CD4-positive, alpha-beta memory T cell (primary cell): ENCODE measurements around the gene CYP2C8. TPM values are rescaled to one million over a fixed set of nuclear protein-coding genes. Genes with fewer than 3 reads are reported as not detected.

Experiments
- CTCF ChIA-PET: fragments of 350-600 bp; sonication (Branson Sonifier 250); formaldehyde crosslinking; loops from one replicate; lab custom pipeline; 2021; ENCODE audit warnings: inconsistent platforms; ENCODE audit not compliant: partially characterized antibody; lab: Charles Lee
- POLR2A ChIA-PET: fragments of 350-600 bp; sonication (Branson Sonifier 250); formaldehyde crosslinking; loops from one replicate; lab custom pipeline; 2021; ENCODE audit not compliant: partially characterized antibody; lab: Charles Lee
- DNase-seq, 5 donors: peaks; one replicate each; pipeline versions ENCODE4 v3.0.0 to v3.0.0-alpha.2; 2020 to 2022; ENCODE audit warnings: mixed read lengths in 1 of 5
- H3K27ac ChIP-seq: one replicate; pipeline ENCODE4 v1.7.0; 2013; ENCODE audit warnings: low read depth, low read length
- H3K27me3 ChIP-seq: 2 replicates; pipeline ENCODE4 v1.7.0; 2013; ENCODE audit warnings: mild to moderate bottlenecking, low read length, moderate library complexity; ENCODE audit not compliant: insufficient read depth
- H3K36me3 ChIP-seq: 2 replicates; pipeline ENCODE4 v1.7.0; 2013; ENCODE audit warnings: mild to moderate bottlenecking, low read length, moderate library complexity; ENCODE audit not compliant: insufficient read depth
- H3K4me1 ChIP-seq: 2 replicates; pipeline ENCODE4 v1.7.0; 2013; ENCODE audit warnings: mild to moderate bottlenecking, low read length, moderate library complexity; ENCODE audit not compliant: insufficient read depth
- H3K4me3 ChIP-seq, 2 donors: one replicate each; pipeline ENCODE4 v1.7.0; 2013; ENCODE audit warnings: low read length in 2 of 2, mild to moderate bottlenecking in 1 of 2
- H3K9me3 ChIP-seq, 2 donors: one replicate each; pipeline ENCODE4 v1.7.0; 2013; ENCODE audit warnings: low read length in 2 of 2, control low read depth in 1 of 2; ENCODE audit not compliant: control insufficient read depth in 1 of 2
- H3K27ac Mint-ChIP-seq, 7 donors: one replicate each; pipeline ENCODE4 v1.8.0; 2020 to 2021; ENCODE audit warnings: mixed read lengths in 7 of 7, mild to moderate bottlenecking in 6 of 7, inconsistent platforms in 3 of 7, moderate library complexity in 3 of 7
- H3K27me3 Mint-ChIP-seq, 2 donors: one replicate each; pipeline ENCODE4 v1.8.0; 2020 to 2021; ENCODE audit warnings: mixed read lengths in 2 of 2
- H3K36me3 Mint-ChIP-seq, 2 donors: one replicate each; pipeline ENCODE4 v1.8.0; 2020 to 2021; ENCODE audit warnings: mixed read lengths in 2 of 2, inconsistent platforms in 1 of 2, mild to moderate bottlenecking in 1 of 2
- H3K4me1 Mint-ChIP-seq, 4 donors: one replicate each; pipeline ENCODE4 v1.8.0; 2020 to 2021; ENCODE audit warnings: mixed read lengths in 4 of 4, mild to moderate bottlenecking in 1 of 4
- H3K4me3 Mint-ChIP-seq, 8 donors: one replicate each; pipeline ENCODE4 v1.8.0; 2020 to 2021; ENCODE audit warnings: mixed read lengths in 8 of 8, mild to moderate bottlenecking in 7 of 8, moderate library complexity in 6 of 8, inconsistent platforms in 3 of 8
- H3K9me3 Mint-ChIP-seq, 8 donors: one replicate each; pipeline ENCODE4 v1.8.0; 2020 to 2021; ENCODE audit warnings: mixed read lengths in 8 of 8, mild to moderate bottlenecking in 5 of 8, inconsistent platforms in 3 of 8, moderate library complexity in 1 of 8
- intact Hi-C: fragments of 100-400 bp; cut with micrococcal nuclease; formaldehyde crosslinking; loops from one replicate; pipeline ENCODE4 v1.15.1; 2023
- polyA plus RNA-seq, 2 donors: library from polyadenylated mRNA; unstranded; fragments of 300-500 nt; fragmentation: Illumina TruSeq; gene quantifications; one replicate each; pipeline ENCODE4 v1.2.3, GENCODE V29; 2021
- total RNA-seq, 2 experiments: library from RNA; stranded (reverse); gene quantifications; one replicate each; pipeline ENCODE4 v1.2.3, GENCODE V29; 2021

Gene CYP2C8
- total and polyA plus RNA-seq, 4 experiments from 2014 or later, result not detected

- intact Hi-C loops, result no loop called here
- Histone ChIP-seq H3K27me3 (no peaks in the 10 kb centered on the region), H3K27ac (no peak overlapping the region), H3K4me1 (no peaks in the 10 kb centered on the region), H3K36me3 (no peaks in the 10 kb centered on the region), H3K9me3 (no peaks in the 10 kb centered on the region), H3K4me3 (no peak overlapping the region)
- Mint-ChIP-seq H3K27ac (no peak overlapping the region), H3K27me3 (peaks cover 1 to 3% of the 10 kb centered on the region in 2 donors), H3K9me3 (peaks cover 0 to 11% (median 1%) of the 10 kb centered on the region in 8 donors), H3K4me1 (no peaks in the 10 kb centered on the region), H3K36me3 (no peaks in the 10 kb centered on the region), H3K4me3 (no peak overlapping the region)
- POLR2A ChIA-PET, result no interaction called here
- CTCF ChIA-PET, result no interaction called here
- DNase-seq, result no peak
These were observed 37.6 kb downstream of the CYP2C8 start for GRCh38 chr10:95031656-95032055.

GRCh38 chr10:95026461-95026860 lies 42.8 kb downstream of the CYP2C8 start:
- H3K4me3 Mint-ChIP-seq, result no peak overlapping the region
- no peak overlapping the region for H3K27ac Mint-ChIP-seq
- Histone ChIP-seq H3K4me1 (no peaks in the 10 kb centered on the region), H3K27me3 (no peaks in the 10 kb centered on the region), H3K36me3 (no peaks in the 10 kb centered on the region), H3K9me3 (no peaks in the 10 kb centered on the region), H3K4me3 (no peak overlapping the region), H3K27ac (no peak overlapping the region)
- intact Hi-C loops, result no loop called here
- DNase-seq, result no peak
- peaks cover 1% of the 10 kb centered on the region in 2 donors for H3K27me3 Mint-ChIP-seq
- H3K4me1 Mint-ChIP-seq, result no peaks in the 10 kb centered on the region
- H3K9me3 Mint-ChIP-seq, result peaks cover 4 to 20% (median 10%) of the 10 kb centered on the region in 8 donors
- ChIA-PET CTCF (no interaction called here), POLR2A (no interaction called here)
- H3K36me3 Mint-ChIP-seq, result no peaks in the 10 kb centered on the region

- Histone ChIP-seq H3K9me3 (no peaks in the 10 kb centered on the region), H3K27me3 (no peaks in the 10 kb centered on the region), H3K4me3 (no peak overlapping the region), H3K4me1 (no peaks in the 10 kb centered on the region), H3K27ac (no peak overlapping the region), H3K36me3 (no peaks in the 10 kb centered on the region)
- H3K4me3 Mint-ChIP-seq, result no peak overlapping the region
- ChIA-PET CTCF (no interaction called here), POLR2A (no interaction called here)
- DNase-seq, result no peak
- no peak overlapping the region for H3K27ac Mint-ChIP-seq
- H3K9me3 Mint-ChIP-seq, result peaks cover 0 to 15% (median 7%) of the 10 kb centered on the region in 8 donors
- no peaks in the 10 kb centered on the region for H3K4me1 Mint-ChIP-seq
- H3K27me3 Mint-ChIP-seq, result peaks cover 0 to 2% of the 10 kb centered on the region in 2 donors
- intact Hi-C loops, result no loop called here
- no peaks in the 10 kb centered on the region for H3K36me3 Mint-ChIP-seq
These were observed 71.5 kb downstream of the CYP2C8 start for GRCh38 chr10:94997741-94998174.

DNA sequence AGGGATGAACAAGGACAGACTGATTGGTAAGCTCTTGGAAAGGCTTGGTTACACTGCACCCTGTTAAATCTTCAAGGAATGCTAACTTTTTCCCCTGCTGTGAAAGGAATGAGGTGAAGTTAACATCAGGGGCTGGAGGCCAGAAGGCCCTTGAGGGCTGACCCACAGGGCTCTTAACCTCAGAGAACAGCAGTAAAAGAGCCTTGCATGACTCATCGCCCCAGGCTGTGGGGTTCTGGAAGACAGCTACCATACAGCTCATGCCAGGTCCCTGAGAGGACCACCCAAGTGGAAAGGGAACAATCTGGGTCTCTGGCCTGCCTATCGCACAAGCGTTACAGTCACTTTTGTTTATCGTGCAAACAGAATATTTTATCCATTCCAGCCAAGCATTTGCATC lies 76.5 kb downstream of the CYP2C8 start:
- DNase-seq, result no peak
- ChIA-PET POLR2A (no interaction called here), CTCF (no interaction called here)
- Mint-ChIP-seq H3K27me3 (no peaks in the 10 kb centered on the region), H3K9me3 (peaks cover 0 to 30% (median 21%) of the 10 kb centered on the region in 8 donors), H3K4me3 (no peak overlapping the region), H3K4me1 (no peaks in the 10 kb centered on the region), H3K27ac (no peak overlapping the region), H3K36me3 (no peaks in the 10 kb centered on the region)
- peaks cover 0 to 13% of the 10 kb centered on the region in 2 donors for H3K9me3 ChIP-seq
- H3K27me3 ChIP-seq, result no peaks in the 10 kb centered on the region
- no peak overlapping the region for H3K4me3 ChIP-seq
- H3K36me3 ChIP-seq, result no peaks in the 10 kb centered on the region
- H3K4me1 ChIP-seq, result no peaks in the 10 kb centered on the region
- intact Hi-C loops, result no loop called here
- H3K27ac ChIP-seq, result no peak overlapping the region

DNA sequence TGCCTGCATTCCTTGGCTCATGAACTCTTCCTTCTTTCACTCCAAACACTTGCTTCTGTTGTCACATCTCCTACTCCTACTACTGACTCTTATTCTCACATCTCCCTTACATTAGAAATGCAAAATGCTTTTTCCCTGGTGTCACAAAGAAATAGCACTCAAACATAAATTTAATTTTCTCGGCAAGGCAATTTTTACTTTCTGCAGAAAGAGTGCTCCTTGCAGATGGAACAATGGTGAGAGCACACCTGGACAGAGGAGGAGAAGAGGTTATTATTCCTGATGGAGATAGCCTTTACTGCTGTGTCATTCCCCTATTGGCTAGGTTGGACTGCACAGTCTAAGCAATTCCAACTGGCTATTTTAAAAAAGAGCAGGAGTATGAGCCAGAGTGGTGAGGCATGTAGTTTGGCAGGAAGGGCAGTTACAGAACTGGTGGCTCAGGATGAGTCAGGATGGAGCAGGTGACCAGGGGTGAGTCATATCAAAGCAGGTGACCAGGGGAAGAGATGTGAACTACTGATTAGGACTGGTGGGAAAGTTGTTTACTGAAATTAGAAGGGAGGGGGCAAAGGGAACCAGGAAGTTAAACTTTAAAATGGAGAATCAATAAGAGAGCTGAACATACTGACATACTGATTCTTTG lies 77.9 kb downstream of the CYP2C8 start:
- Histone ChIP-seq H3K4me1 (no peaks in the 10 kb centered on the region), H3K27ac (no peak overlapping the region), H3K4me3 (no peak overlapping the region), H3K9me3 (peaks cover 0 to 13% of the 10 kb centered on the region in 2 donors), H3K27me3 (no peaks in the 10 kb centered on the region), H3K36me3 (no peaks in the 10 kb centered on the region)
- peaks cover 0 to 32% (median 21%) of the 10 kb centered on the region in 8 donors for H3K9me3 Mint-ChIP-seq
- H3K4me1 Mint-ChIP-seq, result no peaks in the 10 kb centered on the region
- CTCF ChIA-PET, result no interaction called here
- no peak overlapping the region for H3K4me3 Mint-ChIP-seq
- intact Hi-C loops, result no loop called here
- H3K27ac Mint-ChIP-seq, result no peak overlapping the region
- H3K36me3 Mint-ChIP-seq, result no peaks in the 10 kb centered on the region
- no peaks in the 10 kb centered on the region for H3K27me3 Mint-ChIP-seq
- no peak for DNase-seq
- POLR2A ChIA-PET, result no interaction called here

DNA sequence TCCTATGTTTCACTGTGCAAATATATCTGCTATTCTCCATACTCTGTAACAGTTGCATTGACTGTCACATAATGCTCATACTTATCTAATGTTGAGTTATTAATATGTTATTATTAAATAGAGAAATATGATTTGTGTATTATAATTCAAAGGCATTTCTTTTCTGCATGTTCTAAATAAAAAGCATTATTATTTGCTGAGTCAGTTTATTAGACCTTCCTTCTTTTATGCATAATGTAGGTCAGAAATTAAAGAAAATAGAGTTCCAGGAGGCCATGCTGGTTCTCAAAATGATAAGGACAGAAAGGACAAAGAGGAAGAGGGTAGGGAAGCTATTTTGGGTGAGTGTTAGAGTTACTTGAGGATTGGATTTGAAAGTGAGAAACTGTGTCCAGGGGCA lies 80.1 kb downstream of the CYP2C8 start:
- ChIA-PET POLR2A (no interaction called here), CTCF (no interaction called here)
- H3K27me3 ChIP-seq, result no peaks in the 10 kb centered on the region
- Mint-ChIP-seq H3K36me3 (no peaks in the 10 kb centered on the region), H3K4me1 (no peaks in the 10 kb centered on the region), H3K4me3 (no peak overlapping the region), H3K27me3 (no peaks in the 10 kb centered on the region), H3K9me3 (peaks cover 0 to 34% (median 21%) of the 10 kb centered on the region in 8 donors), H3K27ac (no peak overlapping the region)
- DNase-seq, result no peak
- H3K4me1 ChIP-seq, result no peaks in the 10 kb centered on the region
- H3K9me3 ChIP-seq, result peaks cover 0 to 13% of the 10 kb centered on the region in 2 donors
- H3K27ac ChIP-seq, result no peak overlapping the region
- H3K4me3 ChIP-seq, result no peak overlapping the region
- no peaks in the 10 kb centered on the region for H3K36me3 ChIP-seq
- intact Hi-C loops, result no loop called here
